GM18868 (cell line): Measurements from ENCODE around the gene SLC6A19.
A peak's percentile ranks its signal among the peaks of the same experiment; 100 is the strongest.
"Not testable (repeated sequence)": the region's sequence is repeated elsewhere in the genome, so short reads cannot be mapped to it uniquely, and the experiment has no call there.

ENCODE experiments used
- ATAC-seq: cut with Tn5 transposase; IDR thresholded peaks from one replicate; pipeline ENCODE4 v1.9.1; 2021; ENCODE audit warnings: mild to moderate bottlenecking, moderate library complexity; ENCODE audit not compliant: unreplicated experiment

The SLC6A19 gene

DNA sequence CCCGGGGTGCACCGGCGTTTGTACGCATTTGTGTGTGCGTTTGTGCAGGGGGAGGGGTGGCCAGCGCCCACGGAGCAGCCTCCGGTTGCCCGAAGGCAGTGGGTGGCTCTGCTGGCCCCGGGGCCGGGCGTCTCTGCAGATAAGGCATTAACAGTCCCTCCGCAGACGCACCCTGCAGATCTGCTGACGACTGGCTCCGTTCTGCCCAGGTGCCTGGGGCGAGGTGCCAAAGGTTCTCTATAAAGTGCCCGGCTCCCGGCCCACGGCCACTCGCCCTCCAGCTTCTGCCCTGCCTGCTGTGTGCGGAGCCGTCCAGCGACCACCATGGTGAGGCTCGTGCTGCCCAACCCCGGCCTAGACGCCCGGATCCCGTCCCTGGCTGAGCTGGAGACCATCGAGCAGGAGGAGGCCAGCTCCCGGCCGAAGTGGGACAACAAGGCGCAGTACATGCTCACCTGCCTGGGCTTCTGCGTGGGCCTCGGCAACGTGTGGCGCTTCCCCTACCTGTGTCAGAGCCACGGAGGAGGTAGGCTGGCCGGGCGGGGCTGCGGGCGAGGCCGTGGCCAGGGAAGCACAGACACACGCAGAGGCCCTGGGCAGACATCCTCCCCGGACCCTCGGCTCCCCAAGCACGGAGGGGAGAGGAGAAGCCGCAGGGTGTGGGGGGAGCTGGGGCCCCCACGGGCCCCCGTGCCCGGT, at the start of gene SLC6A19:
SLC6A19 (plus strand) TSS at position 269 of the 699 bp plus-strand sequence; CDS start at position 325, 56 bp downstream.
- no peak for ATAC-seq

DNA sequence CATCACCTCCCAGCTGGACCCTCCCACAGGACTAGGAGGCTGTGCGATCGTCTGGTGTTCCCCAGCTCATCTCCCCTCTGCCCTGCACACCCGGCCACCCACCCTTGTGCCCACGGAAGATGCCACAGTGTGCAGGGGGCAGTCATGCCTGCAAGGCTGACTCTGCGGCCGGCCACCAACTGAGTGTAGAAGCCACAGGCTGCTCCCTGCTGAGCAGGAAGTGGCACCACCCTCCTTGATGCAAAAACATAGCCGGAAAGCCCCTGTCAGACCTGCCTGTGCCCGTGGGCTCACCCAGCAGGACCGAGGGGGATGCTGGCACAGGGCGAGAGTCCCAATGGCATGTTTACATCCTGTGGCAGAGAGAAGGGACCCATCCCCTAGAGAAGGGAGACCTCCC, 49.2 kb upstream of the SLC6A19 start:
- ATAC-seq, result peak; percentile 74

DNA sequence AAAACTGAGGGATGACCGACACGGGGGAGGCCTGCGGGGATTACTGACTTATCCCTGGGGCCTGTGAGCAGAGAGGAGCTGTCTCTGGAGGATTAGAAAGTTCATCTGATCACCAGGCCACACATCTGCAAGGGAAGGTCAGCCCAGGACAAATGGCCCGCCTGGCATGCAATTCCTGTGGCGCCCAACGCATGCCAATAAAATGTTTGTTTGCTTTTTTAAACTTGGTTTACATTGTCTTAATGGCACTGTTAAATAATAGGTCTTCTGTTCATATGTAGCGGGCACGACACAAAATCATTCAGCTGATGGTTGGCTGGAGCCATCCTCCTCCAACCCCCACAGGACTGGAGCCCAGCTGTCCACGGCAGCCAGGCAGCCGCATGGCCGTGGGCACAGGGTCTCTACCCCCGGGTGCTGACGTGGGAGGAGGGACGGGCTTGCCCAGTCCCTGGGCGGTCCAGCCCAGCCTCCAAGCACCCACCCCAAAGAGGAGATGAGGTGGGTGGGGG, 48.6 kb upstream of the SLC6A19 start:
- no peak for ATAC-seq

DNA sequence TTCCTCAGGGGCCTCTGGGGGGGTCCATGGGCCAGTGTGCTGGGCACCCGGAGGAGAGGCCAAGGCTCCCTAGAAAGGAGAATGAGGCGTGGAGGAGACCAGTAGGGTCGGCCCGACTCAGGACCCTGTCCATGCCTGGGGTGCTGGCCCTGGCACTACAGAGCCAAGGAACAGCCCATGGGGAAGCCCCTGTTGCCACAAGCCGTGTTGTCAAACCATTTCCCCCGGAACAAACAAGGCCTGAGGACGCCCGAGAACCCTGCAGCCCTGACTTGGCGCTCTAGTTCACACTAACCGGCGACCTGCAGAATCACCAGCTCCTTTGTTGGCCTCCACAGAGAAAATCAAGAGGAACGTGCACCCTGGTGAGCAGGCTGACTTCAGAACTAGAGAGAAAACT, 48.0 kb upstream of the SLC6A19 start:
- ATAC-seq, result no peak

DNA sequence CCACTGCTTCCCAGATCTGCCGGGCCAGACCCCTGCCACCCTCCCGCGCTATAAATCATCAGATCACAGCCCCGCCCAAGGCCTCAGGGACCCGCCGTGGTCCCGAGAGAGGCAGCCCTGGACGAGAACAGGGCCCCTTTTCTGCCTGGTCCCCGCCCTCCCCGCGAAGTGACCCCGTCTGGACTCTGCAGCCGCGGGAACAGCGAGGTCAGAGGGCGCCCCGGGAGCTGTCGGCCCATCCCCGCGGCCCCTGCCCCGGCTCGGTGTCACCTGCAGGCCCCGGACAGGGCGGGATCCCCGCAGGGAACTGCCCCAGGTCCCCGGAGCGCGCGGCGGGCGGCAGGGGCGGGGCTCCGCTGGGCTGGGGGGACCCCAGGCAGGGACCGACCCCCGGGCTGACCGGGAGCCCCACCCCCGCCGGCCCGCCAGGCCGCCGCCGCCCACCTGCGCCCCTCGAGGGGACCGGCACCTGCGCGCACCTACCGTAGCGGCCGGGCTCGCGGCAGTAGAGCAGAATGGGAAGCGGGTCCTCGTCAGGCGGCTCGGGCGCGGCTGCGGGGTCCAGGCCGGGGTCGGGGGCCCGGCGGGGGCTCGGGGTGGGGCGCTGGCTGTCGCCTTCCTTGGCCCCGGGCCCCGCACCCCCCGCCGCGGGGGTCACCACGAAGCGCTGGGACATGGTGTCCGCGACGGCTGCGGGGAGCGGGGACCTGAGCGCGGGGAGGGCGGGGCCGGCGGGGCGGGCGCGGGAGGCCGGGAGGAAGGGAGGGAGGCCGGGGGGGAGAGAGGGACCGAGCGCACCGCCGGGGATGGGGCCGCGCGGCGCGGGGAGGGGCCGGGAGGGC, 46.0 kb upstream of the SLC6A19 start:
- ATAC-seq, result no peak

DNA sequence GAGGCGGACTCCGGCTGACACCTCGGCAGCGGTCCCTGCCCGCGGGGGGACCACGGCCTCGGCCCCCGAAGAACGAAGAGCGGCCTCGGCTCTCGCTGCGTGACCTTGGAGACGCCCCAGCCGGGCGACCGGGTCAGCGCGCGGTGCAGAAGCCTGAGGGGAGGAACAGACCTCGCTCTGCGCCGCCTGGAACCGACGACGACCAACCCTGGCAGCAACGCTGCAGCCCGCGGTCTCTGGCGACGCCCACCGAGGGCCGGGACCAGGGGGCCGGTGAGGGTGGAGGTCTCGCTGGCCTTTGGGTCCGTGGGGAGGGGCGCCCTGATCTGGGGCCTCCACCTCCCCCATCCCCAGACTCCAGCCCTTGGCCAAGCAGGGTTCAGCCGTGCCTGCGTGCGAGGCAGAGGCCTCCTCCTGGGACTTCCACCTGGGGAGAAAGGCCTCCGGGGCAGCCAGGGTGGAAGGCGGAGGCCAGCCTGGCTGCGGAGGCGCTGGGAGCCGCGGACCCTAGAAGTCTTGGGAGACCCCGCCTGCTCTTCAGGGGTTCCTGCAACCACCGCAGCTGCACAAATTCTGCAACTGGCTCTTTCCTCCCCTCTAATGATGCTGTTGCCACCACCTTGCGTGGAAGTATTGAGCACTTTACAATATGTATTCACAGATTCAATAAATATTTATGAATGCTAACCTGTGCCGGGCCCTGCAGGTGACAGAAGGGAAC, 45.2 kb upstream of the SLC6A19 start:
- no peak for ATAC-seq

DNA sequence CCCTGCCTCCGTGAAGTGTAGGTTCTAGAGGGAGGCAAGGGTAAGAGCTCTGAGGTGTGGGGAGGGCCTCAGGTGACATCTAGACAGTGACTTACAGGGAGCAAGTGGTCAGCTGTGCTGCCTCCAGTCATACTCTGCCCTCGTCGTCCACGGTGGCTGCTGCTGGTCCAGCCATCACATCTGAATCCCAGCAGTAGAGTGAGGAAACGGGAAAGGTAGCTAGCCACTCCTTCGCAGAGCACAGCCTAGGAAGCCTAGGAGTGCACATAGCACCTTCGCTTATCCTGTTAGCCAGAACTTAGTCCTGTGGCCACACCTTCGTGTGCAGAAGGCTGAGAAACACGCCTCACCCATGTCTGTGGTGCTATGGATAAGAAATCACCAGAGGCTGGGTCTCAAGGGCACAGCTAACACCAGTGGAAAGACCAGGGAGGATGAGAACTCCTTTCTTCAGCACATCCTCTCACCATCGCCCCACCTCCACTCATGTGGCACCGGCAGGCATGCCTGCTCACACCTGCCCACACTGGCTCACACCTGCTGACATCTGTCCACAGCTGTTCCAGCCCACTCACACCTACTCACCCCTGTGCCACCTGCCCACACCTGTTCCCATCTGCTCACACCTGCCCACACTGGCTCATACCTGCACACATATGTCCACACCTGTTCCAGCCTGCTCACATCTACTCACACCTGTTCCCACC, 44.5 kb upstream of the SLC6A19 start:
- ATAC-seq, result no peak

DNA sequence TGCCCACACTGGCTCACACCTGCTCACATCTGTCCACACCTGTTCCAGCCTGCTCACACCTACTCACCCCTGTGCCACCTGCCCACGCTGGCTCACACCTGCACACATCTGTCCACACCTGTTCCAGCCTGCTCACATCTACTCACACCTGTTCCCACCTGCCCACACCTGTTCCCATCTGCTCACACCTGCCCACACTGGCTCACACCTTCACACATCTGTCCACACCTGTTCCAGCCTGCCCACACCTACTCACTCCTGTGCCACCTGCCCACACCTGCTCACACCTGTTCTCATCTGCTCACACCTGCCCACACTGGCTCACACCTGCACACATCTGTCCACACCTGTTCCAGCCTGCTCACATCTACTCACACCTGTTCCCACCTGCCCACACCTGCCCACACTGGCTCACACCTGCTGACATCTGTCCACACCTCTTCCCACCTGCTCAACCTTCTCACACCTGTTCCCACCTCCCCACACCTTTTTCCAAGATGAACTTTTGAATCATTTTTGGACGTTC, 43.9 kb upstream of the SLC6A19 start:
- not testable (repeated sequence) for ATAC-seq

DNA sequence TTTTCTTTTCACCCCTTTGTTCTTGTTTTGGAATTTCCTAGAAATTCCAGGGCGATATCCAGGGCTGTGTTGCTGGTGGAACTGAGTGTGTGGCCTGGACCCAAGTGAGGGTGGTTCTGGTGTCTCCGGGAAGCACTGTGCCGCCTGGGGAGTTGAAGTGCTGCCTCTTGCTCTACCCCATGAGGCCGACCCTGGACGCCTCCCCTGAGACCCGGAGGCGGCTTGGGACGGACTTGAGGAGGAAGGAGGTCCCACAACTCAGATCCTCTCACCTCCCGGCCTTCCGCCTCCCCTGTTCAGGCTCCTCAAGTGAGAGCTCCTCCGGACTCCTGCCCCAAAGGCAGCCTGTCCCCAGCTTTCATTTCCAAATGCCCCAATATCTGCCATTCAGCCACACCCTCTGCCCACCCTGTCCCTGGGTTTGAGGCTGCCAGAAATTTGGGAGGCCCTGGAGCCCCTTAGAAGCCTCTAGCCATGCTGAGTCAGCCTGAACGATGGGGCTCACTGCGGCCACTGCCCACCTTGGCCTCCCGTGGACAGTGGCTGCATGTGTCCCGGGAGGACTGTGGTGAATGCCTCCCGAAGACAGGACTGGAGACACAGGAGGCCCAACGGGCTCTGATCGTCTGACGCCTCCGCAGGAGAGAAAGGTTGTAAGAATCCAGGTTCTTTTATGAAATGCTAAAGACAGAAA, 42.6 kb upstream of the SLC6A19 start:
- no peak for ATAC-seq

DNA sequence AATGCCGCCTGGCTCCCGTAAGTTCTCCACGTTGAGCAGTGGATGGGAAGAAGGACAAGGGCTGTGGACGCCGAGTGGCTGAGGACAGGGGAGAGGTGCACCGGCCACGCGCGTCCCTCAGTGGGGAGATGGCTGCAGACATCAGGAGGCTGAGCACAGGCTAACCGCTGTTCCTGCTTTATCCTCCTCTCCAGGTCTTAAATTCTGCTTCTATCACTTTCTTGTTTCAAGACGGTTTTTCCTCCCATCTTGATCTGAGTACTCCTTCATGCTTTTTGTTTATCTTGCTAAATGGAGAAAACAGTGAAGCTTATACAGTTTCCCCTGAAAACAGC, 42.1 kb upstream of the SLC6A19 start:
- no peak for ATAC-seq

DNA sequence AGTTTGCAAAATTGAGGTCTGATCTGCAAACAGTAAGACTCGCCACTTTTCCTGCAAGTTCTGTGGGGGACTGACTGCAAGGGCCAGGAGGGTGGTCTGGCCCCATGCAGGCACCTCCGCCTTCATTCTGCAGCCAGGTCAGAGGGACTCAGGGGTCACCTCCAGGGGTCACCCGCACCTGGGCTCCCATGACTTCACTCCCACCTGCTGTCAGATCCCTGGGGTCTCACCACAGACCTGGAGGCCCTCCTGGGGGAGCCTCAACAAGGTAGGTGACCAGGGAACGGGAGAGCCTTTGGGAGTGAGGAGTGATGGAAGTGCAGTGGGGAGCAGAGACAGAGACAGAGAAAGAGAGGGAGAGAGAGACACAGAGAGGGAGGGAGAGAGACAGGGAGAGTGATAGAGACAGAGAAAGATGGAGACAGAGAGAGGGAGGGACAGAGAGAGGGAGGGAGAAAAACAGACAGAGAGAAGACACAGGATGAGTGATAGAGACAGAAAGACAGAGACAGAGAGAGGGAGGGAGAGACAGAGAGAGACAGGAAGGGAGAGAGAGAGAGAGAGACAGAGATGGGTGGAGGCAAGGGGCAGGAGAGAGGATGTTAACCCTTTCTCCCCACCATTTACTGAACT, 41.5 kb upstream of the SLC6A19 start:
- no peak for ATAC-seq

DNA sequence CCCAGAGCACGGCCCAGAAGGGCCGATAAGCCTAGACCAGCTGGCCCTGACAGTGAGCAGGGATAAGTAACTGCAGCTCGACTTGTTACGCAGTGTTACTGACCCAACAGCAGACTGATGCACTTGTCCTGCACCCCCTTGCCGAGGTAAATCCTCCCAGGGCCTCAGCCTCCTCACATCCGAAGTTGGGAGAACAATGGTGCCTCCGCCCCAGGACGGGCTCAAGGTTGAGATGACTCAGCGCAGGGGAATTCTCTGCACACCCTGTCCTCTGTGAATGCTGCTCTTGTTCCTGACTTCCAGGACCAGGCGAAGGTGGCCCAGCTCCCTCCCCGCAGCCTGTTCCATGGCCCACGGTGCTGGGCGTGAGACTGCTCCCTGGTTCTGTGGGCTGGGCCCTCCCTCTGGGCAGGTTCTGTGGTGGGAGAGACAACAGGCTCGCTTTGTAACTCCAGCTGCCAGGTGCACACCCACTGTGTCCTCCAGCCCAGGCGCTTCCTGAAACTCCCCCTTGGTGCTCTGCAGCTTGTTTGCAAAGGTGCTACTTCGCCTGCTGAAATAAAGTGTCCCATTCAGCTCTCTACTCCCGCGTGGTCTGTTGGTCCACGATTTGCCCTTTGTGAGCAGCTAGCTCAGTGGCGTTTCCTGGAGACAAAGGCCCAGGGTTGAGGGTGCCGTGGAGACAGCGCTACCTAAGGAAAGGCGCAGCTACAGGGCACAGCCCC, 40.1 kb upstream of the SLC6A19 start:
- no peak for ATAC-seq

DNA sequence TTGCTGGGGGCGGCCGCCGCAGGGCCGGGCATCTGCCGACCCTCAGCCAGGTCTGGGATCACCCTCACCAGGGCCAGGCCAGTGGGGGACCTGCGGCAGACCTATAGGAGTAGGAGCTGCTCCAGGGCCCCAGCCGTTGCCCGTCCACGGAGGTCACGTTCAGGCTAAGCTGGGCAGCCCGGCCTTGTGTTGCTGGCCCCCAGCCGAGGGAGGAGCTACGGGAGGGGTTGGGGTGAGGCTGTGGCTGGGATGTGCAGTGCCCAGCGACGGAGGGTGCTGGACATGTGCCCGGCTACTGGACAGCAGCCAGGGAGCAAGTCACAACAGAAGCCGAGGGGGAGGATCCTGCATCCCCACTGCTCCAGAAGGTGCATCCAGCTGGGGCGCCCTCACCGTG, 39.6 kb upstream of the SLC6A19 start:
- no peak for ATAC-seq

DNA sequence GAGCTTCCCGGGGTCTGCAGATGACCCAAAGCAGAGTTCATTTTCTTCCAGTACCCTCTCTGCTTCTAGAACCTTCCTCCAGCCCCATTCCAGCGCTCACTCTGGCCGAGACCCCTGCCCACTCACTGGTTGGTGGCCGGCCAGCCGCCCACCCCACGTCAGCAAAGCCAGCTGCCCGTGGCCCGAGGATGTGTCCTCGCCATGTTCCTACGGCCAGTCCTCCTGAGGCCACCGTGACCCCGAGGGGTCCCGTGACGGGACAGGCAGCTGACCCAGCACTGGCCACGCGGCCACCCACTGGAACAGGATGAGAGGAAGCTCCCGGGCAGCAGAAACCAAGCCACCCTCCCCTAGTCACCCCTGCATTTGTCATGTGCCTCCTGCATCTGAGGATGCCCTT, 39.1 kb upstream of the SLC6A19 start:
- no peak for ATAC-seq

DNA sequence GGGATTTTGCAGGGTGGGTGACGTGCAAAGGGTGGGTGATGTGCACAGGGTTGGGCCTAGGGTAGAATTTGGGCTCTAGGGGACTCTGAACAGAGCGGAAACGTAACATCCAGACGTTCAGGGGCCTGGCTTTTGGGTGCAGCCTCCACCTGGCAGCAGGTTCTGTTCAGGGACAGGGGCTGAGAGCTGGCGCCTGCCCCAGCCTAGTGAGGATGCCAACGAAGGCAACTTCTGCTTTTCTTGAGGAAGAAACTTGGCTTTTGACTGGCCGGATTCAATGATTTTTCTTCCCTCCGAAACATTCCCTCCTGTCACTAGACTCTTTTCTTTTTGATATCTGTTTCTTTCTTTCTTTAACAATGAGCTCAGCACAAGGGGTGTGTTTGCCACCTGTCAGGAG, 38.6 kb upstream of the SLC6A19 start:
- ATAC-seq, result no peak

DNA sequence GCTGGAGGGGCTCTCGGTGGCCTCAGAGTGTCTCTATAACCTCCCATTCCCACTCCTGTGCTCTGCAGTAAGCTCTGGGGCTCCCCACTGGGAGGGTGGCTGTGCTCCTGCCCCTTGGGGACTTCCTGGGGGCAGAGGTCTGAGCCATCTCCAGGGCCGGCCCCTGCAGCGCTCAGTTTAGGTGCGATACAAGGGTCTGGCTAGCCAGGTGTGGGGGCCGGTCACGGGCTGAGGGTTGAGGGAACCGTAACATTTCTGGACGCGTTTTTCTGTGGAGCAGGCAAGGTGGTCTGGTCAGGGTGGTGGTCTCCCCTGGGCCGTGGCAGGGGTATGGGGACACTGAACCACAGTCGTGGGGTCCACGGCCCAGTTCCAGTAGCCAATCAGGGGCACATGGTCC, 38.0 kb upstream of the SLC6A19 start:
- no peak for ATAC-seq

DNA sequence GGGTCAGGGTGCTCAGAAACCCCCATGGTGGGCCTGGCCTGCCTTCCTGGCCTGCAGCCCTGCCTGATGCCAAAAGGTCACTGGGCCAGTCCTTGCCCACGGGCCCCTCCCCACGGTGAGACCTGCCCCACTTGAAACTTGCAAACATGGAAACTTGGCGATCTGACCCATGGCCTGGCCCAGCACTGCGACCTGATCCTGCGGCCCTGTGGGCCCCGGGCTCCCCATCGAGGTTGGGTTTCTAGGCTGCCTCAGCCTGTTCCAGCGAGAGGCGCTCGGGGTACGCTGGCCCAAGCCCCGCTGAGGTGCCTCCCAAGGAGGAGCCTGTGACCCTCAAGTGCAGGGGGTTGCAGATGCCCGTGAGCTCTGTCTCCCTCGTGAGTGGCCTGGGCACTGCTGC, 37.5 kb upstream of the SLC6A19 start:
- no peak for ATAC-seq

DNA sequence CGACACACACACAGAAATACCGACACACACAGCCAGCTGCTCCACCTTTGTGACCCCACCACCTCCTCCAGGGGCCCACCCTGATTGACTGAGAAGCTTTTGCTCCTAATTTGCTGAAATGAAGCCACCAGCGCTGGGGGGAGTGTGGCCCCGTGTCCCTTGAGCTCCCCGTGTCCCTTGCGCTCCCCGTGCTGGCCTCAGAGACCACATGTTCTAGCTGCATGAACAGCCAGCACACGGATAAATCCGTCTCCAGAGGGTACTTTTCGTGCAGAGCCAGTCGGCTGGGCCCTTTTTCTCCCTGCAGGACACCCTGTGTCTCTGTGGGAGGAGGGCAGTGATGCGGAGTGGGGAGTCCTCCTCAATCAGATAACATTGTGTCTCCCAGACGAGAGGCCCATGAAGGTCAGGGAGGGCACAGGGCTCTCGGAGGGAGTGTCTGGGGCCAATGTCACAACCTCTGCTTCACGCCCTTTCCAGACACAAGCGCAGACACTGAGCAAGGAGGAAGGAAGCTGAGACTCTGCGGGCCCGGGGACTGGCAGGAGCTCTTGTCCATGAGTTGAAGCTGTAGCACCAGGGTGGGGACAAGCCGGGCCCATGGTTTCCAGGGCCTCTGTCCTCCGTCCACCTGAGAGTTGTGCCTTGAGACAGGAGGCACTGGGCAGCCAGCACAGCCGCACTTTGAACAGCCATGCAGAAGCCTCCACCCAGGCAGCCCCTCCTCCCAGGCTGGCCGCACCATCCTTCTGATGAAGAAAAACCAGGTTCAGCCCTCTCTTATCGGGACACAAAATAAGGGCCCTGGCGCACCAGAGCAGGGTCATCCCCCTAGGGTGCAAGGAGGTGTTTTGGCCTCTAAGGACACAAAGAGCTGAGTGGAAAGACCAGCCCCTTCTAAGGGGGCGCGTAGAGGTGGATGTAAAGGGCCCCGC, 36.4 kb upstream of the SLC6A19 start:
- no peak for ATAC-seq
